HepG2 (cell line): ENCODE results near the gene ACTR10. TPM values are rescaled to one million over a fixed set of nuclear protein-coding genes. Genes with fewer than 3 reads are reported as not detected.
A peak's percentile ranks its signal among the peaks of the same experiment; 100 is the strongest.

Experiments
- ATAC-seq: fragments of 200-7000 bp; cut with Tn5 transposase; 3 replicates; pipeline ENCODE4 v1.9.1; 2020; ENCODE audit warnings: mild to moderate bottlenecking, moderate library complexity
- BruUV-seq: library from RNA; stranded (reverse); fragments of 400-500 nt; replicated peaks from 2 replicates; lab custom pipeline; 2021; lab: Mats Ljungman, UMichigan
- CTCF ChIA-PET: fragments of 300-600 bp; formaldehyde crosslinking; extraction: SDS; loops from one replicate; lab custom pipeline; 2021; ENCODE audit warnings: low total read pairs, inconsistent platforms, low intra/inter-chr PET ratio; lab: Yijun Ruan, JAX
- POLR2A ChIA-PET: fragments of 350-600 bp; sonication (Branson Sonifier 250); formaldehyde crosslinking; loops from one replicate; lab custom pipeline; 2020; ENCODE audit warnings: antibody characterized with exemption, inconsistent platforms; lab: Yijun Ruan, JAX
- DNase-seq: peaks from one replicate; pipeline ENCODE4 v3.0.0-alpha.2; 2015; ENCODE audit warnings: low spot score
- FAIRE-seq: peaks from 3 replicates; lab custom pipeline; 2011; peaks lifted over from hg19 to GRCh38; lab: Jason Lieb, UNC
- H2AFZ ChIP-seq: one replicate; pipeline ENCODE4 v1.6.1; 2011; ENCODE audit warnings: low read length, inconsistent platforms
- H3K27ac ChIP-seq: fragments of 300-600 bp; 3 replicates; pipeline ENCODE4 v1.8.0; 2011; ENCODE audit warnings: mixed run types, mild to moderate bottlenecking, mixed read lengths, low read length, inconsistent platforms; ENCODE audit not compliant: insufficient read depth; ENCODE audit errors: extremely low read length
- H3K27me3 ChIP-seq, 2 experiments: fragments of 200-600 bp in 1 of 2; 2 replicates in 1 of 2; 3 replicates in 1 of 2; pipeline versions ENCODE4 v1.6.0 to v1.8.0; 2011; ENCODE audit warnings: low read length in 2 of 2, mild to moderate bottlenecking in 2 of 2, moderate library complexity in 2 of 2, inconsistent platforms in 1 of 2; ENCODE audit not compliant: insufficient read depth in 2 of 2, control insufficient read depth in 1 of 2
- H3K36me3 ChIP-seq, 2 experiments: fragments of 200-600 bp in 1 of 2; replicated peaks in 1 of 2; 2 replicates in 1 of 2; 3 replicates in 1 of 2; pipeline versions ENCODE4 v1.5.1 to v1.8.0; 2011; ENCODE audit warnings: low read length in 2 of 2, inconsistent platforms in 1 of 2; ENCODE audit not compliant: insufficient read depth in 2 of 2, control insufficient read depth in 1 of 2
- H3K4me1 ChIP-seq: 2 replicates; pipeline ENCODE4 v1.5.1; 2012; ENCODE audit warnings: low read length, inconsistent platforms; ENCODE audit not compliant: insufficient read depth
- H3K4me2 ChIP-seq: 2 replicates; pipeline ENCODE4 v1.6.0; 2011; ENCODE audit warnings: low read depth, low read length, inconsistent platforms
- H3K4me3 ChIP-seq, 3 experiments: fragments of 200-600 bp in 1 of 3; sonication (generic), shearing (Covaris generic) in 1 of 3; replicated peaks in 1 of 3; 2 replicates each; pipeline ENCODE4 v1.5.1; 2011 to 2016; ENCODE audit warnings: low read length in 3 of 3, inconsistent platforms in 2 of 3, low read depth in 2 of 3, mild to moderate bottlenecking in 2 of 3, control low read depth in 1 of 3, mixed read lengths in 1 of 3; ENCODE audit not compliant: insufficient read depth in 1 of 3
- H3K79me2 ChIP-seq: one replicate; pipeline ENCODE4 v1.6.1; 2011; ENCODE audit warnings: low read length, inconsistent platforms; ENCODE audit not compliant: insufficient read depth
- H3K9ac ChIP-seq: 2 replicates; pipeline ENCODE4 v1.6.0; 2011; ENCODE audit warnings: mild to moderate bottlenecking, low read depth, low read length, inconsistent platforms; ENCODE audit not compliant: insufficient read depth
- H3K9me3 ChIP-seq: 2 replicates; pipeline ENCODE4 v1.5.1; 2012; ENCODE audit warnings: mild to moderate bottlenecking, low read length
- H4K20me1 ChIP-seq: 2 replicates; pipeline ENCODE4 v1.6.0; 2011; ENCODE audit warnings: inconsistent platforms, mild to moderate bottlenecking, low read length, moderate library complexity; ENCODE audit not compliant: insufficient read depth
- ARNT ChIP-seq: fragments of 450-650 bp; IDR thresholded peaks from 2 replicates; pipeline ENCODE4 v1.6.1; 2017
- ARNTL ChIP-seq: sonication (generic); formaldehyde crosslinking; IDR thresholded peaks from 2 replicates; pipeline ENCODE4 v1.4.0; 2020; ENCODE audit warnings: mild to moderate bottlenecking, missing genetic modification reagents
- KAT2B ChIP-seq: fragments of 150-350 bp; IDR thresholded peaks from 2 replicates; pipeline ENCODE4 v1.6.1; 2014; ENCODE audit warnings: low read depth, low read length, borderline replicate concordance
- KDM2A ChIP-seq: sonication (generic); formaldehyde crosslinking; IDR thresholded peaks from 2 replicates; pipeline ENCODE4 v1.4.0; 2020; ENCODE audit warnings: low read depth, missing genetic modification reagents, borderline replicate concordance
- KMT2B ChIP-seq: IDR thresholded peaks from 2 replicates; pipeline ENCODE4 v1.6.1; 2016; ENCODE audit warnings: missing genetic modification reagents, missing compliant biosample characterization
- LCORL ChIP-seq, 2 experiments: fragments of 450-650 bp in 1 of 2; sonication (generic) in 1 of 2; formaldehyde crosslinking in 1 of 2; IDR thresholded peaks; 2 replicates each; pipeline versions ENCODE4 v1.5.0 to v1.6.1; 2017 to 2020; ENCODE audit warnings: antibody characterized with exemption in 1 of 2, missing genetic modification reagents in 1 of 2
- MNT ChIP-seq: fragments of 450-650 bp; IDR thresholded peaks from 2 replicates; pipeline ENCODE4 v1.6.1; 2016
- NFYC ChIP-seq: IDR thresholded peaks from 2 replicates; pipeline ENCODE4 v1.6.1; 2016; ENCODE audit warnings: missing genetic modification reagents, missing compliant biosample characterization
- RNF2 ChIP-seq: fragments of 450-650 bp; conservative IDR thresholded peaks from 2 replicates; pipeline ENCODE4 v1.6.1; 2016; ENCODE audit warnings: low read depth
- ZBTB14 ChIP-seq: sonication (generic); formaldehyde crosslinking; IDR thresholded peaks from 2 replicates; pipeline ENCODE4 v1.4.0; 2020; ENCODE audit warnings: missing genetic modification reagents
- ZBTB46 ChIP-seq: sonication (generic); formaldehyde crosslinking; IDR thresholded peaks from 2 replicates; pipeline ENCODE4 v1.4.0; 2020; ENCODE audit warnings: mild to moderate bottlenecking, missing genetic modification reagents, borderline replicate concordance
- ZNF263 ChIP-seq: sonication (generic); formaldehyde crosslinking; IDR thresholded peaks from 2 replicates; pipeline ENCODE4 v1.4.0; 2020; ENCODE audit warnings: missing genetic modification reagents
- ZNF510 ChIP-seq: sonication (generic); formaldehyde crosslinking; IDR thresholded peaks from 2 replicates; pipeline ENCODE4 v1.4.0; 2020; ENCODE audit warnings: low read depth, mild to moderate bottlenecking, missing genetic modification reagents
- ZNF556 ChIP-seq: sonication (generic); formaldehyde crosslinking; IDR thresholded peaks from 2 replicates; pipeline ENCODE4 v1.4.0; 2020; ENCODE audit warnings: mild to moderate bottlenecking, missing genetic modification reagents, borderline replicate concordance
- ZNF614 ChIP-seq: IDR thresholded peaks from 2 replicates; pipeline ENCODE4 v1.6.1; 2018; ENCODE audit warnings: missing biosample characterization, missing genetic modification reagents, inconsistent platforms, borderline replicate concordance
- ZNF724P ChIP-seq: sonication (generic); formaldehyde crosslinking; IDR thresholded peaks from 2 replicates; pipeline ENCODE4 v1.8.0; 2022; ENCODE audit warnings: missing genetic modification reagents, borderline replicate concordance
- ZNF83 ChIP-seq: sonication (generic); formaldehyde crosslinking; IDR thresholded peaks from 2 replicates; pipeline ENCODE4 v1.4.0; 2020; ENCODE audit warnings: missing genetic modification reagents, mild to moderate bottlenecking, borderline replicate concordance
- WGBS: methylation state at CpG from one replicate; pipeline ENCODE4 v1.1.6; 2017; ENCODE audit warnings: low lambda C conversion rate; 5-methylcytosine and 5-hydroxymethylcytosine counted together
- in situ Hi-C: cut with HindIII; loops from 2 replicates; pipeline ENCODE4 v1.10.0; 2017; ENCODE audit warnings: low pct_unique_long_range_greater_than_20kb; ENCODE audit not compliant: extremely low pct_ligation_motif_present
- intact Hi-C: fragments of 100-400 bp; cut with micrococcal nuclease; formaldehyde crosslinking; loops from one replicate; pipeline ENCODE4 v1.10.0; 2022; ENCODE audit not compliant: unreplicated experiment
- polyA plus RNA-seq, 8 experiments: library from polyadenylated mRNA; depleted of rRNA in 3 of 8; stranded (reverse) in 7 of 8; unstranded in 1 of 8; fragments of >200 nt; fragmentation: Illumina TruSeq in 4 of 8; extraction: Trizol in 4 of 8; gene quantifications; 2 replicates each; pipeline versions ENCODE4 v1.2.1 to v1.2.3, GENCODE V29; 2011 to 2016; ENCODE audit warnings: low read depth in 4 of 8, missing spikeins in 1 of 8, mixed read lengths in 1 of 8; ENCODE audit not compliant: insufficient read depth in 1 of 8
- total RNA-seq, 5 experiments: library from RNA; depleted of rRNA; stranded (reverse); fragments of >200 nt; fragmentation: Illumina TruSeq; extraction: Trizol; gene quantifications; 2 replicates each; pipeline ENCODE4 v1.2.3, GENCODE V29; 2016; ENCODE audit warnings: low read depth in 1 of 5

The ACTR10 gene
- total and polyA plus RNA-seq, 2 of the 13 experiments (the other 11 are each of a cell fraction or from before 2014, with no cell fraction given) = 30.0 to 41.3 TPM

GRCh38 chr14:58244556-58245387 lies 44.8 kb downstream of the ACTR10 start, which contains the start of gene PSMA3:
Gene PSMA3 (plus strand): TSS chr14:58244843. CDS start chr14:58244921, 78 bp downstream.
- peaks cover 39% of the 10 kb centered on the region for H3K4me1 ChIP-seq
- TSS peak; percentile 81 for BruUV-seq
- peak within 1 kb of the TSS; percentile 93 for H3K4me2 ChIP-seq
- peak within 1 kb of the TSS; percentile 97 for H3K9ac ChIP-seq
- ChIA-PET CTCF (no interaction called here), POLR2A (interaction anchor here (0.6 to 1.8 kb wide), 19 partner anchors 8 to 151 kb away, joined by 3 to 56 read pairs (median 5); partner anchors contain the start of genes ACTR10, ARID4A and TOMM20L)
- H3K9me3 ChIP-seq = no peaks in the 10 kb centered on the region
- in situ Hi-C loops (no loop called here), intact Hi-C loops (loop anchor here (1.0 kb wide), 3 partner anchors 28 to 53 kb away; partner anchors contain the start of gene ACTR10)
- ATAC-seq (peak; percentile 94), FAIRE-seq (peak; percentile 91), DNase-seq (peak; percentile 96)
- peaks cover 2 to 15% of the 10 kb centered on the region in 2 experiments; a peak in 3 of 5 replicates for H3K36me3 ChIP-seq
- WGBS = under 1% methylated on average over 27 of the region's 50 CpGs
- H3K27ac ChIP-seq = peak within 1 kb of the TSS; percentile 99
- H3K79me2 ChIP-seq = peaks cover 46% of the 10 kb centered on the region
- peaks cover 17% of the 10 kb centered on the region for H4K20me1 ChIP-seq
- peak within 1 kb of the TSS; percentile 66 to 100 (median 93) for H3K4me3 ChIP-seq
- no peaks in the 10 kb centered on the region; a peak in 1 of 5 replicates for H3K27me3 ChIP-seq
- peak within 1 kb of the TSS; percentile 80 for H2AFZ ChIP-seq
- TF ChIP-seq LCORL (IDR thresholded peaks at IDR 0.05) (no peak), LCORL (CRISPR knock-in tag; IDR thresholded peaks at IDR 0.05) (no peak), KAT2B (no peak), KDM2A (CRISPR knock-in tag) (peak; percentile 79; the same call in 1 of the 2 replicates), ZNF556 (CRISPR knock-in tag) (no peak), RNF2 (0 out of 2 replicates have a peak, but pooled peaks have one; percentile 25), ZNF614 (no peak), ZBTB46 (CRISPR knock-in tag) (no peak), KMT2B (peak; percentile 69), MNT (no peak), ZNF83 (no peak), ARNT (no peak), ARNTL (CRISPR knock-in tag) (no peak), ZNF263 (CRISPR knock-in tag) (no peak), NFYC (CRISPR knock-in tag) (peak; percentile 94), ZNF510 (CRISPR knock-in tag) (0 out of 2 replicates have a peak, but pooled peaks have one; percentile 27), ZNF724P (CRISPR knock-in tag) (no peak), ZBTB14 (CRISPR knock-in tag) (no peak)
